GM12891 (cell line): ENCODE measurements around the gene HPSE.

Experiments used
- PAX5 ChIP-seq: IDR thresholded peaks from 2 replicates; pipeline ENCODE4 v1.6.1; 2011; ENCODE audit warnings: low read length, moderate library complexity, mild to moderate bottlenecking; ENCODE audit not compliant: insufficient read depth, severe bottlenecking
- POLR2A ChIP-seq: IDR thresholded peaks from 2 replicates; pipeline ENCODE4 v1.6.1; 2011; ENCODE audit warnings: low read depth, low read length, control low read depth
- POLR2AphosphoS5 ChIP-seq: IDR thresholded peaks from 2 replicates; pipeline ENCODE4 v1.6.1; 2011; ENCODE audit warnings: low read depth, low read length, control low read depth
- SPI1 ChIP-seq: IDR thresholded peaks from 2 replicates; pipeline ENCODE4 v1.6.1; 2011; ENCODE audit warnings: low read depth, low read length, control low read depth
- TAF1 ChIP-seq: IDR thresholded peaks from 2 replicates; pipeline ENCODE4 v1.6.1; 2011; ENCODE audit warnings: low read depth, low read length, control low read depth

- TF ChIP-seq POLR2A (no peak), TAF1 (no peak), POLR2AphosphoS5 (no peak), SPI1 (no peak), PAX5 (no peak)
Observed at GRCh38 chr4:83378419-83378818, 43.8 kb upstream of the HPSE start.
